ENCODE data around the gene MAP7D3.

MAP7D3 gene

DNA sequence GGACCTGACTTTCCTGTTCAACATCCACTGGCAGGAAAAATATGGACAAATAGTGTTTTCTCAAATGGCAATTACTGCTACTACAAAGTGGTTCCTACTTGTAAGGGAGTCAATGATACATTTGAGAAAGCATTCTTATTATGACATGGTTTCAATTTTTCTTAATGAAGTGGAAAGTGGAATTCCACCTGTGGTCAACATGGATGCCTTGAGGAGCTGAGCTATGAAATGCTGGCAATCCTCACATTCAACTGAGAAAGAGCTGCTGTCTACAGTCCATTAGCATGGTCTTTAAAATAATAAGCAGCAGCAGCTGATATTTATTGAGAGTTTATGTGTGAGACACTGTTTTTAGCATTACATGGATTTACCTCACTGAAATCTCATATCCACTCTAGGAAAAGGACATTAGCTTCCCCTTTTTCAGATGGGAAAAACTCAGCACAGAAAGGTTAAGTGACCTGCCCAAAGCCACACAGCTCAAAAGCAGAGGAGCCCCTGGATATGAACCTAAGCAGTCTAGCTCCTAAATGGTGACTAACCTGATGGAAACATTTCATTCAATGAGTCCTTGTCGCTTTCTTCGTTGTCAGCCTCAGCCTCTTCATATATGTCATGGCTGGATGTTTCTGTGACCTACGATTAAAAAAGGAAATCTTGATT, 29.2 kb downstream of the MAP7D3 start:
- no peak for DNase-seq
- H3K36me3 ChIP-seq (ENCODE audit: control insufficient read depth, insufficient read depth, low read length), result peaks cover 12% of the 10 kb centered on the region
- no peaks in the 10 kb centered on the region for H3K9me3 ChIP-seq (ENCODE audit: control insufficient read depth, low read length)
- no peaks in the 10 kb centered on the region for H3K27me3 ChIP-seq (replicated peaks; ENCODE audit: control insufficient read depth, insufficient read depth, low read length, poor library complexity, severe bottlenecking)
- no peaks in the 10 kb centered on the region for H3K4me1 ChIP-seq (ENCODE audit: control insufficient read depth, insufficient read depth, low read length, poor library complexity, severe bottlenecking)
- no peak overlapping the region for H3K4me3 ChIP-seq (ENCODE audit: insufficient read depth, low read depth, low read length, poor library complexity, severe bottlenecking)
- no peak overlapping the region for H3K27ac ChIP-seq (ENCODE audit: insufficient read depth, low read length, poor library complexity, severe bottlenecking)

- H3K9me3 ChIP-seq (ENCODE audit: control insufficient read depth, low read length), result no peaks in the 10 kb centered on the region
- no peaks in the 10 kb centered on the region for H3K27me3 ChIP-seq (replicated peaks; ENCODE audit: control insufficient read depth, insufficient read depth, low read length, poor library complexity, severe bottlenecking)
- H3K4me3 ChIP-seq (ENCODE audit: insufficient read depth, low read depth, low read length, poor library complexity, severe bottlenecking), result no peak overlapping the region
- no peak for DNase-seq
- H3K4me1 ChIP-seq (ENCODE audit: control insufficient read depth, insufficient read depth, low read length, poor library complexity, severe bottlenecking), result no peaks in the 10 kb centered on the region
- H3K27ac ChIP-seq (ENCODE audit: insufficient read depth, low read length, poor library complexity, severe bottlenecking), result no peak overlapping the region
- H3K36me3 ChIP-seq (ENCODE audit: control insufficient read depth, insufficient read depth, low read length), result peaks cover 8% of the 10 kb centered on the region
These were observed 30.2 kb downstream of the MAP7D3 start for GRCh38 chrX:136220951-136221350.

- no peaks in the 10 kb centered on the region for H3K27me3 ChIP-seq (replicated peaks; ENCODE audit: control insufficient read depth, insufficient read depth, low read length, poor library complexity, severe bottlenecking)
- H3K36me3 ChIP-seq (ENCODE audit: control insufficient read depth, insufficient read depth, low read length), result peaks cover 4% of the 10 kb centered on the region
- no peak overlapping the region for H3K27ac ChIP-seq (ENCODE audit: insufficient read depth, low read length, poor library complexity, severe bottlenecking)
- no peak overlapping the region for H3K4me3 ChIP-seq (ENCODE audit: insufficient read depth, low read depth, low read length, poor library complexity, severe bottlenecking)
- no peak for DNase-seq
- no peaks in the 10 kb centered on the region for H3K9me3 ChIP-seq (ENCODE audit: control insufficient read depth, low read length)
- H3K4me1 ChIP-seq (ENCODE audit: control insufficient read depth, insufficient read depth, low read length, poor library complexity, severe bottlenecking), result no peaks in the 10 kb centered on the region
These were observed 30.7 kb downstream of the MAP7D3 start for GRCh38 chrX:136220540-136220939.

DNA sequence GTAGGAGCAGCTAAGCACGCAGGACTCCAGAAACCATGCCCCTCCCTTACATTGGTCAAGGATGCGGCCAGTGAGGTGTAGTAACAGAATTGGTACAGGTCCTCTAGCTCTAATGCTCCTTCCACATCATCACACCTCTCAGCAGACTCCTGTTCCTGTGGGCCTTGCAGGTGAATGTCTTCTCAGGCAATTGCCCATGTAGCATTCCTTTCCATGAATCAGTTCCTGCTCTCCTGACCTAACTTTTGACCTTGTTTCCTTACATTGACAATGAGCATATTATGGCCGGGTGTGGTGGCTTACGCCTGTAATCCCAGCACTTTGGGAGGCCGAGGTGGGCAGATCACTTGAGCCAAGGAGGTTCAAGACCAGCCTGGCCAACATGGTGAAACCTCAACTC, 31.3 kb downstream of the MAP7D3 start:
- DNase-seq, result no peak
- H3K9me3 ChIP-seq (ENCODE audit: control insufficient read depth, low read length), result no peaks in the 10 kb centered on the region
- H3K27ac ChIP-seq (ENCODE audit: insufficient read depth, low read length, poor library complexity, severe bottlenecking), result no peak overlapping the region
- no peaks in the 10 kb centered on the region for H3K36me3 ChIP-seq (ENCODE audit: control insufficient read depth, insufficient read depth, low read length)
- H3K4me3 ChIP-seq (ENCODE audit: insufficient read depth, low read depth, low read length, poor library complexity, severe bottlenecking), result no peak overlapping the region
- no peaks in the 10 kb centered on the region for H3K4me1 ChIP-seq (ENCODE audit: control insufficient read depth, insufficient read depth, low read length, poor library complexity, severe bottlenecking)
- no peaks in the 10 kb centered on the region for H3K27me3 ChIP-seq (replicated peaks; ENCODE audit: control insufficient read depth, insufficient read depth, low read length, poor library complexity, severe bottlenecking)

DNA sequence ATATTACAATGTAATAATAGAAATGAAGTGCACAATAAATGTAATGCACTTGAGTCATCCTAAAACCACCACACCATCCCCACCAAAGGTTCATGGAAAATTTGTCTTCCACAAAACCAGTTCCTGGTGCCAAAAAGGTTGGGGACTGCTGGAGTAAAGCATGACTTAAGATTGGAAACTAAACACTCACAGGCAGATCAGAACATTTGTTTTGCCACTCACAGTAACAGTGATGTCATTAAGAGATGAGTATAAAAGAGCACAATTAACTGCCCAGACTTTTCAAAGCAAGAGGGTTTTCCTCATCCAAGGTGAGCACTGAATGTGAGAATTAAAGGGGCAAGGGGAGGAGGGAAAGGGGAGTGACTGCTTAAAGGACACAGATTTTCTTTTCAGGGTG, 35.6 kb downstream of the MAP7D3 start:
- Histone ChIP-seq H3K27ac (ENCODE audit: insufficient read depth, low read length, poor library complexity, severe bottlenecking) (no peak overlapping the region), H3K4me1 (ENCODE audit: control insufficient read depth, insufficient read depth, low read length, poor library complexity, severe bottlenecking) (no peaks in the 10 kb centered on the region), H3K4me3 (ENCODE audit: insufficient read depth, low read depth, low read length, poor library complexity, severe bottlenecking) (no peak overlapping the region), H3K36me3 (ENCODE audit: control insufficient read depth, insufficient read depth, low read length) (no peaks in the 10 kb centered on the region), H3K27me3 (replicated peaks; ENCODE audit: control insufficient read depth, insufficient read depth, low read length, poor library complexity, severe bottlenecking) (no peaks in the 10 kb centered on the region), H3K9me3 (ENCODE audit: control insufficient read depth, low read length) (no peaks in the 10 kb centered on the region)
- DNase-seq, result no peak

GRCh38 chrX:136214551-136214950, 36.6 kb downstream of the MAP7D3 start:
- no peak for DNase-seq
- H3K4me3 ChIP-seq (ENCODE audit: insufficient read depth, low read depth, low read length, poor library complexity, severe bottlenecking), result no peak overlapping the region
- H3K36me3 ChIP-seq (ENCODE audit: control insufficient read depth, insufficient read depth, low read length), result no peaks in the 10 kb centered on the region
- H3K4me1 ChIP-seq (ENCODE audit: control insufficient read depth, insufficient read depth, low read length, poor library complexity, severe bottlenecking), result no peaks in the 10 kb centered on the region
- no peak overlapping the region for H3K27ac ChIP-seq (ENCODE audit: insufficient read depth, low read length, poor library complexity, severe bottlenecking)
- H3K27me3 ChIP-seq (replicated peaks; ENCODE audit: control insufficient read depth, insufficient read depth, low read length, poor library complexity, severe bottlenecking), result no peaks in the 10 kb centered on the region
- H3K9me3 ChIP-seq (ENCODE audit: control insufficient read depth, low read length), result no peaks in the 10 kb centered on the region

DNA sequence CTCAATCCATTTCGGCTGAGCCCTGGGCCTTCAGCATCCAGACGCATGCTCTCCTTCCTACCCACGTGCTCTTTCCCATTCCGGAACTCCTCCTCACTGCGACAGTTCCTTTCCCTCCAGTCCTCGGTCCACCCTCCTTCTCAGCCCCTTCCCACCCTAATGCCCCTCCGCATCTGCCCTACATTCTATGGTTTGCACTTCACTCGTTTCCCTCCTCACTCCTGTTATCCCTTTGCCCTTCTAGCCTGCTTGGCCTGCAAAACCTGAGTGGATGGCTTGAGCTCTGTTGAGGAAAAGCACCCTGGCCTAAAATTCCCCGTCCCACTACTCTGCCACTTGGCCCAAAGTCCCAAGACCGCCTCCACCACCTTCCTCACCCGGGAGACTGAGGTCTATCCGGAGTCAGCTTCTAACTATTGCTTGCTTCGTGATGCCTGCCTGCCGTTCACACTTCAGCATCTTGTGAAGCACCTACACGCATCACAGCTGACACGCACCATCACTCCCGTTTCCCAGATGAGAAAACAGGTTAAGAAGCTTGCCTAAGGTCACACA, 38.6 kb downstream of the MAP7D3 start:
- H3K27ac ChIP-seq (ENCODE audit: insufficient read depth, low read length, poor library complexity, severe bottlenecking), result no peak overlapping the region
- H3K4me1 ChIP-seq (ENCODE audit: control insufficient read depth, insufficient read depth, low read length, poor library complexity, severe bottlenecking), result no peaks in the 10 kb centered on the region

GRCh38 chrX:136211766-136212556, 39.2 kb downstream of the MAP7D3 start:
- H3K36me3 ChIP-seq (ENCODE audit: control insufficient read depth, insufficient read depth, low read length), result no peaks in the 10 kb centered on the region
- no peaks in the 10 kb centered on the region for H3K27me3 ChIP-seq (replicated peaks; ENCODE audit: control insufficient read depth, insufficient read depth, low read length, poor library complexity, severe bottlenecking)
- no peaks in the 10 kb centered on the region for H3K4me1 ChIP-seq (ENCODE audit: control insufficient read depth, insufficient read depth, low read length, poor library complexity, severe bottlenecking)
- DNase-seq, result no peak
- no peaks in the 10 kb centered on the region for H3K9me3 ChIP-seq (ENCODE audit: control insufficient read depth, low read length)
- no peak overlapping the region for H3K4me3 ChIP-seq (ENCODE audit: insufficient read depth, low read depth, low read length, poor library complexity, severe bottlenecking)
- H3K27ac ChIP-seq (ENCODE audit: insufficient read depth, low read length, poor library complexity, severe bottlenecking), result no peak overlapping the region

More for the DNA sequence above, 38.6 kb downstream of the MAP7D3 start:
- Histone ChIP-seq H3K27me3 (replicated peaks; ENCODE audit: control insufficient read depth, insufficient read depth, low read length, poor library complexity, severe bottlenecking) (no peaks in the 10 kb centered on the region), H3K9me3 (ENCODE audit: control insufficient read depth, low read length) (no peaks in the 10 kb centered on the region), H3K4me3 (ENCODE audit: insufficient read depth, low read depth, low read length, poor library complexity, severe bottlenecking) (no peak overlapping the region), H3K36me3 (ENCODE audit: control insufficient read depth, insufficient read depth, low read length) (no peaks in the 10 kb centered on the region)
- DNase-seq, result no peak

- H3K27me3 ChIP-seq (replicated peaks; ENCODE audit: control insufficient read depth, insufficient read depth, low read length, poor library complexity, severe bottlenecking), result no peaks in the 10 kb centered on the region
- H3K36me3 ChIP-seq (ENCODE audit: control insufficient read depth, insufficient read depth, low read length), result no peaks in the 10 kb centered on the region
- H3K27ac ChIP-seq (ENCODE audit: insufficient read depth, low read length, poor library complexity, severe bottlenecking), result no peak overlapping the region
- H3K4me1 ChIP-seq (ENCODE audit: control insufficient read depth, insufficient read depth, low read length, poor library complexity, severe bottlenecking), result no peaks in the 10 kb centered on the region
- no peak overlapping the region for H3K4me3 ChIP-seq (ENCODE audit: insufficient read depth, low read depth, low read length, poor library complexity, severe bottlenecking)
- no peak for DNase-seq
- H3K9me3 ChIP-seq (ENCODE audit: control insufficient read depth, low read length), result no peaks in the 10 kb centered on the region
These were observed 40.4 kb downstream of the MAP7D3 start for GRCh38 chrX:136210806-136211205.

- H3K27ac ChIP-seq (ENCODE audit: insufficient read depth, low read length, poor library complexity, severe bottlenecking), result no peak overlapping the region
- H3K4me3 ChIP-seq (ENCODE audit: insufficient read depth, low read depth, low read length, poor library complexity, severe bottlenecking), result no peak overlapping the region
- no peaks in the 10 kb centered on the region for H3K36me3 ChIP-seq (ENCODE audit: control insufficient read depth, insufficient read depth, low read length)
- no peaks in the 10 kb centered on the region for H3K27me3 ChIP-seq (replicated peaks; ENCODE audit: control insufficient read depth, insufficient read depth, low read length, poor library complexity, severe bottlenecking)
- no peaks in the 10 kb centered on the region for H3K9me3 ChIP-seq (ENCODE audit: control insufficient read depth, low read length)
- H3K4me1 ChIP-seq (ENCODE audit: control insufficient read depth, insufficient read depth, low read length, poor library complexity, severe bottlenecking), result no peaks in the 10 kb centered on the region
- DNase-seq, result no peak
These were observed 41.0 kb downstream of the MAP7D3 start for GRCh38 chrX:136210243-136210642.

All from effector memory CD4-positive, alpha-beta T cell (primary cell).